BE2C (cell line): Measurements from ENCODE around the gene APAF1.

Source experiments
- DNase-seq: peaks from one replicate; pipeline ENCODE4 v3.0.0-alpha.2; 2020
- H3K27me3 ChIP-seq: fragments of 250-450 bp; sonication (Bioruptor Pico); 2 replicates; pipeline ENCODE4 v1.5.1; 2020; ENCODE audit warnings: mild to moderate bottlenecking
- H3K36me3 ChIP-seq: fragments of 250-450 bp; sonication (Bioruptor Pico); 2 replicates; pipeline ENCODE4 v1.5.1; 2020; ENCODE audit warnings: mild to moderate bottlenecking
- H3K4me1 ChIP-seq: fragments of 250-450 bp; sonication (Bioruptor Pico); 2 replicates; pipeline ENCODE4 v1.5.1; 2020
- H3K4me3 ChIP-seq: 2 replicates; pipeline ENCODE4 v1.5.1; 2011; ENCODE audit warnings: low read depth, low read length
- H3K9me3 ChIP-seq: fragments of 250-450 bp; sonication (Bioruptor Pico); 2 replicates; pipeline ENCODE4 v1.5.1; 2020
- CTCF ChIP-seq: IDR thresholded peaks from 2 replicates; pipeline ENCODE4 v1.5.1; 2012; ENCODE audit warnings: mild to moderate bottlenecking, low read depth, low read length

APAF1 gene

GRCh38 chr12:98644433-98644711 lies 718 bp upstream of the APAF1 start:
- DNase-seq, result peak; percentile 70
- Histone ChIP-seq H3K27me3 (no peaks in the 10 kb centered on the region), H3K9me3 (no peaks in the 10 kb centered on the region), H3K4me1 (no peaks in the 10 kb centered on the region), H3K36me3 (no peaks in the 10 kb centered on the region), H3K4me3 (peak overlapping the region; percentile 88)
- TF ChIP-seq CTCF, result peak; percentile 10; the same call in 1 of the 2 replicates

- H3K36me3 ChIP-seq, result no peaks in the 10 kb centered on the region
- no peak for TF ChIP-seq CTCF
- H3K4me3 ChIP-seq, result peak overlapping the region; percentile 88
- H3K9me3 ChIP-seq, result no peaks in the 10 kb centered on the region
- DNase-seq, result no peak
- H3K4me1 ChIP-seq, result no peaks in the 10 kb centered on the region
- no peaks in the 10 kb centered on the region for H3K27me3 ChIP-seq
These were observed 530 bp downstream of the APAF1 start for GRCh38 chr12:98645572-98646067.

- DNase-seq, result no peak
- Histone ChIP-seq H3K9me3 (no peaks in the 10 kb centered on the region), H3K4me1 (no peaks in the 10 kb centered on the region), H3K4me3 (peak overlapping the region; percentile 88), H3K36me3 (no peaks in the 10 kb centered on the region), H3K27me3 (no peaks in the 10 kb centered on the region)
- peak; percentile 19; the same call in 1 of the 2 replicates for TF ChIP-seq CTCF
These were observed 1.4 kb downstream of the APAF1 start for GRCh38 chr12:98646294-98647090.

GRCh38 chr12:98651328-98651727 lies 6.2 kb downstream of the APAF1 start:
- no peaks in the 10 kb centered on the region for H3K36me3 ChIP-seq

GRCh38 chr12:98653866-98654493 lies 8.9 kb downstream of the APAF1 start:
- H3K4me3 ChIP-seq, result no peak overlapping the region
- TF ChIP-seq CTCF, result peak; percentile 69
- no peaks in the 10 kb centered on the region for H3K27me3 ChIP-seq
- H3K36me3 ChIP-seq, result no peaks in the 10 kb centered on the region
- no peaks in the 10 kb centered on the region for H3K4me1 ChIP-seq
- H3K9me3 ChIP-seq, result no peaks in the 10 kb centered on the region
- peak; percentile 20 for DNase-seq

More at GRCh38 chr12:98651328-98651727, 6.2 kb downstream of the APAF1 start:
- TF ChIP-seq CTCF, result no peak
- no peaks in the 10 kb centered on the region for H3K4me1 ChIP-seq
- no peak for DNase-seq
- H3K27me3 ChIP-seq, result no peaks in the 10 kb centered on the region
- no peak overlapping the region for H3K4me3 ChIP-seq
- no peaks in the 10 kb centered on the region for H3K9me3 ChIP-seq
